HEK293T (cell line): ENCODE measurements around the gene HNRNPK.

ENCODE experiments used
- ELF4 ChIP-seq: fragments of 450-650 bp; IDR thresholded peaks from 2 replicates; pipeline ENCODE4 v1.6.1; 2017; ENCODE audit warnings: antibody characterized with exemption
- FOXA1 ChIP-seq: fragments of 450-650 bp; IDR thresholded peaks from 2 replicates; pipeline ENCODE4 v1.6.1; 2016; ENCODE audit warnings: mild to moderate bottlenecking
- FOXK2 ChIP-seq: fragments of 450-650 bp; IDR thresholded peaks from 2 replicates; pipeline ENCODE4 v1.6.1; 2016; ENCODE audit warnings: mild to moderate bottlenecking
- FOXM1 ChIP-seq: fragments of 450-650 bp; IDR thresholded peaks from 2 replicates; pipeline ENCODE4 v1.6.1; 2017; ENCODE audit warnings: mild to moderate bottlenecking, borderline replicate concordance
- L3MBTL2 ChIP-seq: fragments of 450-650 bp; conservative IDR thresholded peaks from 2 replicates; pipeline ENCODE4 v1.6.1; 2016; ENCODE audit warnings: mild to moderate bottlenecking
- LEF1 ChIP-seq: fragments of 450-650 bp; IDR thresholded peaks from 2 replicates; pipeline ENCODE4 v1.6.1; 2017; ENCODE audit warnings: mild to moderate bottlenecking, borderline replicate concordance
- NFRKB ChIP-seq: fragments of 450-650 bp; IDR thresholded peaks from 2 replicates; pipeline ENCODE4 v1.6.1; 2016; ENCODE audit warnings: mild to moderate bottlenecking, moderate library complexity
- SP1 ChIP-seq: fragments of 450-650 bp; IDR thresholded peaks from 2 replicates; pipeline ENCODE4 v1.6.1; 2017
- SUZ12 ChIP-seq: fragments of 450-650 bp; IDR thresholded peaks from 2 replicates; pipeline ENCODE4 v1.6.1; 2016; ENCODE audit warnings: mild to moderate bottlenecking
- TARDBP ChIP-seq: fragments of 450-650 bp; IDR thresholded peaks from 2 replicates; pipeline ENCODE4 v1.6.1; 2016
- ZNF384 ChIP-seq: fragments of 450-650 bp; IDR thresholded peaks from 2 replicates; pipeline ENCODE4 v1.6.1; 2016
- TF ChIP-seq, protein P1 (sequence below): fragments of 450-650 bp; IDR thresholded peaks from 2 replicates; pipeline ENCODE4 v1.6.1; 2016

- TF ChIP-seq ELF4 (no peak), SP1 (no peak), SUZ12 (no peak), NFRKB (no peak; the same call in 1 of the 2 replicates), FOXA1 (no peak), L3MBTL2 (0 out of 2 replicates have a peak, but pooled peaks have one; percentile 17), ZNF384 (no peak), TARDBP (no peak), FOXM1 (no peak), LEF1 (no peak), FOXK2 (no peak)
- TF ChIP-seq, protein P1, sequence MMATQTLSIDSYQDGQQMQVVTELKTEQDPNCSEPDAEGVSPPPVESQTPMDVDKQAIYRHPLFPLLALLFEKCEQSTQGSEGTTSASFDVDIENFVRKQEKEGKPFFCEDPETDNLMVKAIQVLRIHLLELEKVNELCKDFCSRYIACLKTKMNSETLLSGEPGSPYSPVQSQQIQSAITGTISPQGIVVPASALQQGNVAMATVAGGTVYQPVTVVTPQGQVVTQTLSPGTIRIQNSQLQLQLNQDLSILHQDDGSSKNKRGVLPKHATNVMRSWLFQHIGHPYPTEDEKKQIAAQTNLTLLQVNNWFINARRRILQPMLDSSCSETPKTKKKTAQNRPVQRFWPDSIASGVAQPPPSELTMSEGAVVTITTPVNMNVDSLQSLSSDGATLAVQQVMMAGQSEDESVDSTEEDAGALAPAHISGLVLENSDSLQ, result peak; percentile 2; the same call in 1 of the 2 replicates
Observed at GRCh38 chr9:83965350-83966208, 14.4 kb downstream of the HNRNPK start.
